GOT3 (cell line): ENCODE results near the gene LENG9.
"Not testable (repeated sequence)": the region's sequence is repeated elsewhere in the genome, so short reads cannot be mapped to it uniquely, and the experiment has no call there.

Experiments
- DNase-seq: peaks from one replicate; lab custom pipeline; 2025; ENCODE audit warnings: mixed read lengths; lab: John Stamatoyannopoulos, UW

The LENG9 gene

DNA sequence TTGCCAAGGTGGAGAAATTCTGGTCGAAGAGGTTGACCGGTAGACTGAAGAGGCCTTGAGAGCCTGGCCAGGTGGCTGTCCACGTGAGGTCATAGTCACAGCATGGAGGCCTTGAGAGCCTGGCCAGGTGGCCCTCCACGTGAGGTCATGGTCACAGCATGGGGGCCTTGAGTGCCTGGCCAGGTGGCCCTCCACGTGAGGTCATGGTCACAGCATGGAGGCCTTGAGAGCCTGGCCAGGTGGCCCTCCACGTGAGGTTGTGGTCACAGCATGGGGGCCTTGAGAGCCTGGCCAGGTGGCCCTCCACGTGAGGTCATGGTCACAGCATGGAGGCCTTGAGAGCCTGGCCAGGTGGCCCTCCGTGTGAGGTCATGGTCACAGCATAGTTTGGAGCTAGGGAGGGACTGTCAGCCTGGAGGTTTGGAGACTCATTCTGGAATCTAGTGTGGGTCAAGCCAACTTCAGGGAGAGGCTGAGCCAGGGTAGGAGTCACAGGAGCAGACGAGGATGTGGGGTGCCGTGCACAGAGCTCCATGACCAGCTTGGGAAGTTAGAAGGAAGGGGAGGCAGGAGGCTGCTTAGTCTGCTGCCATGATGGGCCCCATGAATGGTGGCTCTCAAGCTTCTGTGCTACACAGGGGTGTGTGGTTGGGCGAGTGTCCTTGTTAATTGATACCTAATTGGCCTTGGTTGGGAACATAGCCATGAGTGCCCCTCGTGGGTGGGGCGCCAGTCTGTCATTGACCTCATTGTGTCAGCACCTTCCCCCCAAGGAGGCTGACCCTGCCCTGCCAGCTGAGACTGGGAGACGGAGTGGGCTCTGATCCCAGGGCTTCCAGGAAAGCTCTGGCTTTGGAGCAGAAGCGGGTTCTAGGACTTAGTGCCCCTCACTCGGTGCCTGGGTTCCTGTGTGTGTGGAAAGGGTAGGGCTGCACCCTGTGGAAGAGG, 4.0 kb downstream of the LENG9 start:
- no peak for DNase-seq

DNA sequence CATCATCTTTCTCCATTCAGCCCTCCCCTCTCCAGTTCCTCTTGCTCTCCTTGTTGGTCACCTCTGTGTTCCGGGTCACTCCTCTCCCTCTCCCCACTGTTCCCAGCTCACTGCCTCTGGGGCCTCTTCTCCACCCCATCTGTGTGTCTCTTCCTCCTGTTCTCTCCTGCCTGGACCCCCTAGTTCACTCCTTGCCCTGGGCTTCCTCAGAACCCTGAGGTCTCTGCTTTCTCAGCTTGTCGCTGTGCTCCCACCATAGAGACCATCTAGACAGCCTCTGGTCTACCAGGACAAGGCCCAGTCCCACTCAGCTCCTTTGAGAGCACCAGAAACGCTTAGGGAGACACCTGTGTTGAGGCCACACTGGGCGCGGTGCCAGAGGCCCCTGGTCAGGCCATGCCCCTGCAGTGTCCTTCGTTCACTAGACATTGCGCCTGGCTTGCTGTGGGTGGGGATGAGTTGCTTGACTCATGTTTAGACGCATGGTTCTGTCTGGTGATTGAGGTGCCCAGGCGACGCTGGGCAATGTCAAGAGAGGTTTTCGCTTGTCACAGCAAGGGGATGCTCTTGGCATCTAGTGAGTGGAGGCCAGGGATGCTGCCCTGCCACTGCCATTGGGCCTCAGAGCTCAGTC, 4.8 kb downstream of the LENG9 start:
- DNase-seq, result no peak

DNA sequence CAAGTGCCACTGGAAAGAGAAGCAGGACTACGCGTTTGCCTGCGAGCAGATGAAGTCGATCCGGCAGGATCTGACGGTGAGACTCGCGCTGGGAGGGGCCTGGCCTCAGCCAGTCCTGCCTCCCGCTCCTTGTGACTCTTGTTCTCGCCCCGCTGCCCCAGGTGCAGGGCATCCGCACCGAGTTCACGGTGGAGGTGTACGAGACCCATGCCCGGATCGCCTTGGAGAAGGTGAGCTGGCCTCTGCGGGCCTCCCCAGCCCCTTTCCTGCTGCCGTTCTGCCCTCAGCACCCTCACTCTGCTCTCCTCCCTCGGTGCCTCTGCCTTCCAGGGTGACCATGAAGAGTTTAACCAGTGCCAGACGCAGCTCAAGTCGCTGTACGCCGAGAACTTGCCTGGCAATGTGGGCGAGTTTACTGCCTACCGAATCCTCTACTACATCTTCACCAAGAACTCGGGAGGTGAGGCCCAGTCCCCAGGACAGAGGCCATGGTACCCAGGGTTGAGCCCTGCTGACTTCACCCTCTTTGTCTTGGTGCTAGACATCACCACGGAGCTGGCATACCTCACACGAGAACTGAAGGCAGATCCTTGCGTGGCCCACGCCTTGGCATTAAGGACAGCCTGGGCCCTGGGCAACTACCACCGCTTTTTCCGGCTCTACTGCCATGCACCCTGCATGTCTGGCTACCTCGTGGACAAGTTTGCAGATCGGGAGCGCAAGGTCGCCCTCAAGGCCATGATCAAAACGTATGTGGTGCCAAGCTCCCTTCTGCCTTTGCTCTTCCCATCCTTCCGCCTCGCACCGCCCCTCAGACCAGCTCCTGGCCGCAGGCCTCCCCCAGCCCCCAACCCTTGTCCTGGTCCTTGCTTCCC, 5.6 kb downstream of the LENG9 start:
- DNase-seq, result no peak

- DNase-seq, result no peak
Measured at GRCh38 chr19:54456423-54457373, 6.9 kb downstream of the LENG9 start.

GRCh38 chr19:54455786-54456422, 7.7 kb downstream of the LENG9 start:
- no peak for DNase-seq

DNA sequence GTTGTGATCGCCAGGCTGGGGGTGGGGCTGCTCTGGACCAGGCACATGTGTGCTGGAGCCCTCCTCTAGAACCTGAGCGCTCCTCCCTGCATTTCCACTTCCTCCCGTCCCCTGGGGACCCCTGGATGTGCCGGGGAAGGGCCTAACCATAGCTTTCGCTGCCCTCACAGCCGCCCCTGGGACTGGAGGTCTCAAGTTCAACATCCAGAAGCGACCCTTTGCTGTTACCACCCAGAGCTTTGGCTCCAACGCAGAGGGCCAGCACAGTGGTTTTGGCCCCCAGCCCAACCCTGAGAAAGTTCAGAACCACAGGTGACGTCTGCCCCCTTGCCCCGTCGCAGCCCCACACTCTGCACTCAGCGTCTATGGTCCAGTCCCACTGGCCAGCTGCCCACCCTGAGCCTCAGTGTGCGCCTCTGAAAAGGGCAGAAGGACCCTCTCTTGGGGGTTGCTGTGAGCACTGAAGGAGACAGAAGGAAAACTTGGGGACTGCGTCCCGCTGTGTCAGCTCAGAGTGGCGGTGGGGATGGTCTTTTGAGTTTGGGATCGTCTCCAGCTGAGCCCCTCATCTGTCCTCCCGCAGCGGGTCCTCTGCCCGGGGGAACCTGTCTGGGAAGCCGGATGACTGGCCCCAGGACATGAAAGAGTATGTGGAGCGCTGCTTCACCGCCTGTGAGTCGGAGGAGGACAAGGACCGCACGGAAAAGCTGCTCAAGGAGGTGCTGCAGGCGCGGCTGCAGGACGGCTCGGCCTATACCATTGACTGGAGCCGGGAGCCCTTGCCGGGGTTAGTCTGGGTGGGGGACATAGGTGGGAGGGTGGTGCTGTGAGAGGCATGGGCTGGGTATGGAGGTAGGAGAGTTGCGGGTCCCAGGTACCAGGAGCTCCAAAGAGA, 8.6 kb downstream of the LENG9 start:
- DNase-seq, result no peak

GRCh38 chr19:54453921-54454780, 9.4 kb downstream of the LENG9 start:
- DNase-seq, result no peak

DNA sequence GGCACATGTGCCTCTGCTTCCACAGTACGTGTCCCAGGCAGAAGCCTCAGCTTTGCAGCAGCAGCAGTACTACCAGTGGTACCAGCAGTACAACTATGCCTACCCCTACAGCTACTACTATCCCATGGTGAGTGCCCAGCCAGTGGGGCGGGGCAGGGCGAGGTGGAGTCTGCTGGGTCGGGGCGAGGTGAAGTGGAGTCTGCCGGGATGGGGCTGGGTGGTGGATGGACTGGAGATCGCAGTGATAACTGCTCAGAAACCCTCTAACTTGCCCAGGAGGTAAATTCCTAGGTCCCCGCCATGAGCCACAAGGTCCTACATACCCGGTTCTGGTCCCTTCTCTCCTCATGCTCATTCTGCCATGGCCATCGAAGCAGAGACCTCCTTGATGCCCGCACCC, 11.0 kb downstream of the LENG9 start:
- no peak for DNase-seq

GRCh38 chr19:54451997-54452396, 11.6 kb downstream of the LENG9 start:
- DNase-seq, result no peak

DNA sequence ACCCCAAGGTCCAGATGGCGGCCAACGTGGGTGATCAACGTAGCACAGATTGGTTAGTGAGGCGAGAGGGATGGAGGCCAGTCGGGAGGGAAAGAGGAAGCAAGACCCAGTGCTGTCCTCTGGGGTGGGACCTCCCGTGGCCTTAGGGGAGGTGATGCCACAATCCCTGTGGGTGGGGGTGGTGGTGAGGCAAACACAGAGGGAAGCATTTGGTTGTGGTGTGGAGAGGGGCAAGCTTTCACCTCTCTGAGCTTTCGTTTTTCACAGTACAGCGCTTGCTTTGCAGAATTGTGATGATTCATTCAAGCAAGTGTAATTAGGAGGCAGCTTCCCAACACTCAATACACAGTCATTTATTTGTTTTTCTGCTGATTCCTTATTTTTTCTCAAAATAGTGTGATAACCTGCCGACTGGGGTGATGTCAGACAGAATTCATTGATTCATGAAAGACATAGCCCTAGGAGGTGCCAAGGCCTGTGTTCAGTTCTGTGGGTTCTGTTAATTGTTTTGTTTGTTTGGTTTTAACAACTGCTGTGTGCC, 12.2 kb downstream of the LENG9 start:
- no peak for DNase-seq

DNA sequence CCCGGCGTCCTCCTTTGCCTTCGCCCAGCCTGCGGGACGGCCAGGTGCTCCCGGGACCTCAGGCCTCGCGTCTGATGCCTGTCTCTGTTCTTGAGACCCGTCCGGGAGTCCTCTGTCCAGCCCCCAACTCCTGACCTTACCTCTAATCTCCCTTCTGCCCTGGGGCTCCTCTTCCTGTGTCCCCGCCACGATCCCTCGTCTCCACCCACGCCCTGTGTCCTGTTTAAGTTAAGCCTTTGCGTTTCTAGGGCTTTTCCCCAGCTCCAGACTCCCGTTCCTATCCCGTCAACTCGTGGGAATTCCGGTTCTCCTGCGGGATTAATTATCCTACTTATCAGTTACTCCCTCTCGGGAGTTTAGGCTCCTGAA, 13.9 kb downstream of the LENG9 start:
- DNase-seq, result no peak

GRCh38 chr19:54448774-54449700, 14.5 kb downstream of the LENG9 start, which contains the start of gene LENG8:
Gene LENG8, plus strand, starts transcription at chr19:54449199. Its CDS starts 2,146 bp downstream, at chr19:54451345.
- peak; percentile 92 for DNase-seq

DNA sequence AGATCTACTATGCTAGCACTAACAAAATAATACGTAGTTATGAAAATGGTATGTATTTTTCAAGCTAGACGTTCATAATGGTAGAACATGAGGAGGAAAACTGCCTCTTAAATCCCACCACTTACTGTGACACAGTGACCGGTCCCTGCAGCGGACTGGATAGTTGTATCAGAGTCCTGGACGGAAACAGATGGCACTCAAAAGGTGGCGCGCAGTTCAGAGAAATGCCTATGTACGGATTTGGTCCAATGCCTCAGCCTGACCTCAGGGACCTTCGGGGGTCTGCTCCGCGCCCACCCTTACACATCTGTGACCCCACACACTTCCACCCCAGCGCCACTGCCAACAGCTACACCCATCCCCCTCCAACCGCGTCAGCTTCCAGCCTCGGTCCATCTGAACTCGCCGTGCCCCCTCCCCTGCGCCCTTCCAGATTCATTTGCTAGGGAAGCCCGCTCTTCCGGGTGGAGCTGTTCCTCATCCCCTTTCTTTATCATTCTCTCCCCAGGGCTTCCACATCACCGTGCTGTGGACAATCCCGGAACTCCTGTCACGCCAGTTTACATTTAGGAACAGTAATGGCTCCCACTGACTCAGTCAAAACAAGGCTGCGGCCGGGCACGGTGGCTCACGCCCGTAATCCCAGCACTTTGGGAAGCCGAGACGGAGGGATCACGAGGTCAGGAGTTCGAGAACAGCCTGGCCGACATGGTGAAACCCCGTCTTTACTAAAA, 15.4 kb downstream of the LENG9 start:
- DNase-seq, result peak; percentile 34

DNA sequence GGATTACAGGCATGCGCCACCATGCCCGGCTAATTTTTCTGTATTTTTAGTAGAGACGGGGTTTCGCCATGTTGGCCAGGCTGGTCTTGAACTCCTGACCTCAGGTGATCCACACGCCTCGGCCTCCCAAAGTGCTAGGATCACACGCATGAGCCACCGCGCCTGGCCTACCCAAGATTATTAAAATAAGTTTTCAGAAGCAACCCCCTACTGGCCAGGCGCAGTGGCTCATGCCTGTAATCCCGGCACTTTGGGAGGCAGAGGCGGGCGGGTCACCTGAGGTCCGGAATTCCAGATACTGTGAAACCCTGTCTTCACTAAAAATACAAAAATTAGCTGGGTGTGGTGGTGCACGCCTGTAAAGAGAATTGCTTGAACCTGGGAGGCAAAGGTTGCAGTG, 17.2 kb downstream of the LENG9 start:
- not testable (repeated sequence) for DNase-seq

DNA sequence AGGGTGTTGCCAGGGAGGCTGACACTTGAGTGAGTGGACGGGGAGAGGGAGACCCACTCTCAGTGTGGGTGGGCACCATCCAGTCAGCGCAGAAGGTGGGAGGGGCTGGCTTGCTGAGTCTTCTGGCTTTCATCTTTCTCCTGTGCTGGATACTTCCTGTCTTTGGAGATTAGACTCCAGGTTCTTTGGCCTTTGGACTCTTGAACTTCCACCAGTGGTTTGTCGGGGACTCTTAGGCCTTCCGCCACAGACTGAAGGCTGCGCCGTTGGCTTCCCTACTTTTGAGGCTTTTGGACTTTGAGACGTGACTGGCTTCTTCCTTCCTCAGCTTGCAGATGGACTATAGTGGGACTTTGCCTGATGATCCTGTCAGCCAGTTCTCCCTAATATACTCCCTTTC, 18.8 kb downstream of the LENG9 start:
- no peak for DNase-seq

- no peak for DNase-seq
Measured at GRCh38 chr19:54440641-54441040, 22.9 kb downstream of the LENG9 start.
